OCI-LY7 (cell line): Measurements from ENCODE around the gene ASIC2.

Source experiments
- EZH2phosphoT487 ChIP-seq: fragments of 200-600 bp; sonication (generic); IDR thresholded peaks from 2 replicates; pipeline ENCODE4 v1.6.1; 2018; ENCODE audit warnings: low read depth, borderline replicate concordance, mild to moderate bottlenecking, mixed run types, antibody characterized with exemption, low read length, moderate library complexity, mixed read lengths
- TF ChIP-seq, protein P1 (sequence below): fragments of 200-600 bp; sonication (generic); conservative IDR thresholded peaks from 2 replicates; pipeline ENCODE4 v1.5.1; 2014; ENCODE audit warnings: mild to moderate bottlenecking, antibody characterized with exemption, low read length, moderate library complexity, mixed read lengths

DNA sequence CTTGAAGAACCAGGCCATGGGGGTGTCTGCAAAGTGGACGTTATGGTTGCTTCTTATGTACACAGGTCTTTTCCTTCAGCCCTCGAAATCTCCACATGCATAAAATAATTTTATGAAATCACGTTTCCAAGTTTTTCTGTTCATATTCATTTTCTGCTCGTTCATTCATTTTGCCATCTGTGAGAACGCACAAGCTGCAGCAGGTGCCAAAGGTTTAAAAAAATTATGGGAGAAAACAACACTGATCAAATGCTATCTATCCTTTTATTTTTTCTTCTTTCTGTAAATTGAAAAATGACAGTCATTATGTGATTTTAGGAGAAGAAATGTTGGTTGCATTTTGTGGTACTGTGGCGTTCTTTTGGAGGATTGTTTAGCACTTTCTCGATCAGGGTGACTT is 285.9 kb downstream of the ASIC2 start:
- TF ChIP-seq, protein P1, sequence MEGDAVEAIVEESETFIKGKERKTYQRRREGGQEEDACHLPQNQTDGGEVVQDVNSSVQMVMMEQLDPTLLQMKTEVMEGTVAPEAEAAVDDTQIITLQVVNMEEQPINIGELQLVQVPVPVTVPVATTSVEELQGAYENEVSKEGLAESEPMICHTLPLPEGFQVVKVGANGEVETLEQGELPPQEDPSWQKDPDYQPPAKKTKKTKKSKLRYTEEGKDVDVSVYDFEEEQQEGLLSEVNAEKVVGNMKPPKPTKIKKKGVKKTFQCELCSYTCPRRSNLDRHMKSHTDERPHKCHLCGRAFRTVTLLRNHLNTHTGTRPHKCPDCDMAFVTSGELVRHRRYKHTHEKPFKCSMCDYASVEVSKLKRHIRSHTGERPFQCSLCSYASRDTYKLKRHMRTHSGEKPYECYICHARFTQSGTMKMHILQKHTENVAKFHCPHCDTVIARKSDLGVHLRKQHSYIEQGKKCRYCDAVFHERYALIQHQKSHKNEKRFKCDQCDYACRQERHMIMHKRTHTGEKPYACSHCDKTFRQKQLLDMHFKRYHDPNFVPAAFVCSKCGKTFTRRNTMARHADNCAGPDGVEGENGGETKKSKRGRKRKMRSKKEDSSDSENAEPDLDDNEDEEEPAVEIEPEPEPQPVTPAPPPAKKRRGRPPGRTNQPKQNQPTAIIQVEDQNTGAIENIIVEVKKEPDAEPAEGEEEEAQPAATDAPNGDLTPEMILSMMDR, result no peak
- no peak for TF ChIP-seq EZH2phosphoT487
